Heart left ventricle (tissue), 16 donors: ENCODE measurements around the gene SPEF2. TPM values are rescaled to one million over a fixed set of nuclear protein-coding genes. Genes with fewer than 3 reads are reported as not detected.

Experiments
- ATAC-seq, 4 donors: fragments of 200-7000 bp; cut with Tn5 transposase; one replicate each; pipeline ENCODE4 v1.9.1; 2020 to 2022; ENCODE audit warnings: moderate library complexity in 4 of 4, mild to moderate bottlenecking in 3 of 4, moderate number of reproducible peaks in 1 of 4
- DNase-seq, 5 donors: peaks; one replicate each; pipeline ENCODE4 v3.0.0-alpha.2; 2020
- H3K27ac ChIP-seq, 12 donors: fragments of 200-600 bp; sonication (generic) in 4 of 12; one replicate each; pipeline versions ENCODE4 v1.5.0 to v1.8.0; 2016 to 2022; ENCODE audit warnings: mild to moderate bottlenecking in 2 of 12
- H3K27me3 ChIP-seq, 9 donors: fragments of 200-600 bp; sonication (generic) in 2 of 9; one replicate each; pipeline versions ENCODE4 v1.5.1 to v1.8.0; 2016 to 2022; ENCODE audit warnings: mild to moderate bottlenecking in 3 of 9
- H3K36me3 ChIP-seq, 9 donors: fragments of 200-600 bp; sonication (generic) in 2 of 9; one replicate each; pipeline versions ENCODE4 v1.5.0 to v1.8.0; 2018 to 2022; ENCODE audit warnings: mild to moderate bottlenecking in 2 of 9
- H3K4me1 ChIP-seq, 12 donors: fragments of 200-600 bp; sonication (generic) in 4 of 12; one replicate each; pipeline versions ENCODE4 v1.5.0 to v1.8.0; 2016 to 2022; ENCODE audit warnings: mild to moderate bottlenecking in 3 of 12
- H3K4me3 ChIP-seq, 12 donors: fragments of 200-600 bp; sonication (generic) in 4 of 12; one replicate each; pipeline versions ENCODE4 v1.5.0 to v1.8.0; 2017 to 2022; ENCODE audit warnings: mild to moderate bottlenecking in 9 of 12, moderate library complexity in 4 of 12
- H3K9me3 ChIP-seq, 12 donors: fragments of 200-600 bp; sonication (generic) in 4 of 12; one replicate each; pipeline versions ENCODE4 v1.5.0 to v1.8.0; 2016 to 2022; ENCODE audit warnings: mild to moderate bottlenecking in 1 of 12
- CTCF ChIP-seq, 12 donors: fragments of 200-600 bp; sonication (generic) in 4 of 12; IDR thresholded peaks; one replicate each; pipeline versions ENCODE4 v1.5.0 to v1.8.0; 2018 to 2022; ENCODE audit warnings: antibody characterized with exemption in 12 of 12, mild to moderate bottlenecking in 5 of 12
- POLR2A ChIP-seq, 2 donors: fragments of 450-650 bp; IDR thresholded peaks; one replicate each; pipeline ENCODE4 v1.6.1; 2017; ENCODE audit warnings: antibody characterized with exemption in 2 of 2, mild to moderate bottlenecking in 2 of 2, moderate library complexity in 2 of 2
- WGBS, 4 donors: extraction: QIAGEN DNeasy Blood & Tissue Kit in 2 of 4; methylation state at CpG; one replicate each; pipeline versions ENCODE4 v1.1.5 to v1.1.7; 2013 to 2018; 5-methylcytosine and 5-hydroxymethylcytosine counted together
- intact Hi-C, 10 donors: fragments of 100-400 bp; cut with DNase I; formaldehyde crosslinking; loops; one replicate each; pipeline versions ENCODE4 v1.11.1 to v1.14.2; 2022
- polyA plus RNA-seq, 2 donors: library from polyadenylated mRNA; stranded (reverse); fragments of 200-250 nt; gene quantifications; one replicate each; pipeline ENCODE4 v1.2.3, GENCODE V29; 2013
- total RNA-seq, 9 donors: library from RNA; depleted of rRNA in 2 of 9; stranded (reverse); fragments of >200 nt in 2 of 9; fragmentation: NEBNext Ultra II Directional in 3 of 9; extraction: Animal tissue kit (Norgen Biotek cat#: 25700) in 3 of 9; gene quantifications; one replicate each; pipeline versions ENCODE4 v1.1.0 to v1.2.4, GENCODE V29; 2016 to 2023
- donor health status: ischemic (EF 13 %, LVEDD 7.1; RV severe dilation, severe dysfunction).
- donor health status: healthy with polysubstance abuse.
- donor health status: DM: no; HTN: yes; CAD: no.
- donor health status: DM: no; HTN: no; CAD: no.
- donor health status: ischemic (EF 25% LVEDD 6.9; RV normal size, moderate dysfunction).
- donor health status: ischemic (EF 25% LVEDD 5.7; RV mildly dilated, moderate dysfunction).
- donor health status: healthy.
- donor health status: DM: yes; HTN: yes; CAD: no.
- donor health status: ischemic (EF 35%, LVEDD 5.7; RV mildly dilated, moderate dysfunction).
- donor health status: nonischemic (EF 11% LVEDD 7.7; RV severe dilation, severe dysfunction).
- donor health status: DM: yes; HTN: yes; CAD: no.
- donor health status: PGD.
- donor health status: ischemic (EF 29% LVEDD 5.4; RV normal size, mild dysfunction).
- donor health status: nonischemic (EF 23%, LVEDD 6.1; RV moderate dilation, normal function).

The SPEF2 gene
- total and polyA plus RNA-seq, 11 donors = 0.46 to 4.1 (median 1.3) TPM

GRCh38 chr5:35847491-35847890 lies 229.8 kb downstream of the SPEF2 start:
- Histone ChIP-seq H3K27ac (no peak overlapping the region), H3K4me3 (no peak overlapping the region), H3K36me3 (no peaks in the 10 kb centered on the region), H3K4me1 (peaks cover 0 to 17% (median 0%) of the 10 kb centered on the region in 12 donors), H3K9me3 (peaks cover 0 to 13% (median 0%) of the 10 kb centered on the region in 12 donors), H3K27me3 (no peaks in the 10 kb centered on the region)
- TF ChIP-seq POLR2A (IDR thresholded peaks at IDR 0.05) (no peak), CTCF (IDR thresholded peaks at IDR 0.05) (no peak)
- intact Hi-C loops = no loop called here
- no peak for ATAC-seq
- DNase-seq = no peak

- H3K27me3 ChIP-seq = no peaks in the 10 kb centered on the region
- no peaks in the 10 kb centered on the region for H3K36me3 ChIP-seq
- WGBS, 4 donors = 47 to 56% (median 54%) methylated on average over 3 of the region's 3 CpGs
- intact Hi-C loops = no loop called here
- no peak for DNase-seq
- H3K27ac ChIP-seq = no peak overlapping the region
- H3K4me3 ChIP-seq = no peak overlapping the region
- no peak for ATAC-seq
- peaks cover 0 to 13% (median 0%) of the 10 kb centered on the region in 12 donors for H3K9me3 ChIP-seq
- TF ChIP-seq CTCF (IDR thresholded peaks at IDR 0.05) (no peak), POLR2A (IDR thresholded peaks at IDR 0.05) (no peak)
- H3K4me1 ChIP-seq = peaks cover 0 to 22% (median 0%) of the 10 kb centered on the region in 12 donors
Observed at GRCh38 chr5:35847961-35848360, 230.3 kb downstream of the SPEF2 start.

GRCh38 chr5:35849860-35850259 lies 232.2 kb downstream of the SPEF2 start:
- Histone ChIP-seq H3K4me3 (no peak overlapping the region), H3K4me1 (peaks cover 0 to 35% (median 0%) of the 10 kb centered on the region in 12 donors), H3K27me3 (no peaks in the 10 kb centered on the region), H3K36me3 (no peaks in the 10 kb centered on the region), H3K9me3 (peaks cover 0 to 12% (median 0%) of the 10 kb centered on the region in 12 donors), H3K27ac (no peak overlapping the region)
- 75 to 91% (median 78%) methylated on average over 6 of the region's 6 CpGs for WGBS, 4 donors
- intact Hi-C loops = loop anchor here in 1 of 10 donors (5.0 kb wide), 1 partner anchor 68 kb away; no protein-coding TSS in a partner anchor
- ATAC-seq (no peak), DNase-seq (no peak)
- TF ChIP-seq POLR2A (IDR thresholded peaks at IDR 0.05) (no peak), CTCF (IDR thresholded peaks at IDR 0.05) (no peak)

- ATAC-seq = no peak
- Histone ChIP-seq H3K36me3 (no peaks in the 10 kb centered on the region), H3K4me3 (peak overlapping the region in 3 of 12 donors; percentile 13 to 35 (median 31)), H3K4me1 (peaks cover 0 to 39% (median 0%) of the 10 kb centered on the region in 12 donors), H3K27ac (peak overlapping the region in 1 of 12 donors; percentile 85), H3K27me3 (no peaks in the 10 kb centered on the region), H3K9me3 (no peaks in the 10 kb centered on the region)
- no peak for DNase-seq
- TF ChIP-seq POLR2A (IDR thresholded peaks at IDR 0.05) (no peak), CTCF (IDR thresholded peaks at IDR 0.05) (no peak)
- intact Hi-C loops = loop anchor here in 1 of 10 donors (5.0 kb wide), 1 partner anchor 69 kb away; no protein-coding TSS in a partner anchor
- WGBS, 4 donors = 57 to 74% (median 65%) methylated on average over 8 of the region's 8 CpGs
Observed at GRCh38 chr5:35850967-35851680, 233.5 kb downstream of the SPEF2 start.
